ENCODE data around the gene GPHN.

DNA sequence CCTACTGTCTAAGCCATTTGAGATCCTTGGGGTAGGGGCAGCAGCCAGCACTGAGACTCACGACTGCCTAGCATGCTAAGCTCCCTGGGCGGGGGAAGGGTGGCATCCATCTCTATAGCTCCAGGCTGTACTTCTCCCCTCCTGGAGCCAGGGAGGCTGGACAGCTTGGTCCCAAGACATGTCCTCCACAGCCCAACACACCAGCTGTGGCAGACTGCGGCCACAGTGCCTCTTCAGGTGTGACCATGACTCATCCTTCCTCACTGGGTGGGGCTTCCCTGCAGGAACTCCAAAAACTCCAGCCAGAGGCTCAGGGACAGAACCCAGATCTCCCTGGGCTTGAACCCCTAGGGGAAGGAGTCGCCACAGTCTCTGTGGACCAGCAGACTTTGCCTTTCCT lies 193.9 kb downstream of the GPHN start:
- no peak for TF ChIP-seq POLR2A (IDR thresholded peaks at IDR 0.05)
- TF ChIP-seq, protein P1, sequence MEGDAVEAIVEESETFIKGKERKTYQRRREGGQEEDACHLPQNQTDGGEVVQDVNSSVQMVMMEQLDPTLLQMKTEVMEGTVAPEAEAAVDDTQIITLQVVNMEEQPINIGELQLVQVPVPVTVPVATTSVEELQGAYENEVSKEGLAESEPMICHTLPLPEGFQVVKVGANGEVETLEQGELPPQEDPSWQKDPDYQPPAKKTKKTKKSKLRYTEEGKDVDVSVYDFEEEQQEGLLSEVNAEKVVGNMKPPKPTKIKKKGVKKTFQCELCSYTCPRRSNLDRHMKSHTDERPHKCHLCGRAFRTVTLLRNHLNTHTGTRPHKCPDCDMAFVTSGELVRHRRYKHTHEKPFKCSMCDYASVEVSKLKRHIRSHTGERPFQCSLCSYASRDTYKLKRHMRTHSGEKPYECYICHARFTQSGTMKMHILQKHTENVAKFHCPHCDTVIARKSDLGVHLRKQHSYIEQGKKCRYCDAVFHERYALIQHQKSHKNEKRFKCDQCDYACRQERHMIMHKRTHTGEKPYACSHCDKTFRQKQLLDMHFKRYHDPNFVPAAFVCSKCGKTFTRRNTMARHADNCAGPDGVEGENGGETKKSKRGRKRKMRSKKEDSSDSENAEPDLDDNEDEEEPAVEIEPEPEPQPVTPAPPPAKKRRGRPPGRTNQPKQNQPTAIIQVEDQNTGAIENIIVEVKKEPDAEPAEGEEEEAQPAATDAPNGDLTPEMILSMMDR (IDR thresholded peaks at IDR 0.05), result no peak

All from prostate gland (tissue), 2 donors.